BJ (cell line): ENCODE data around the gene FOXJ1. TPM values are rescaled to one million over a fixed set of nuclear protein-coding genes. Genes with fewer than 3 reads are reported as not detected.

Experiments used
- CTCF ChIA-PET: fragments of 350-600 bp; formaldehyde crosslinking; extraction: SDS; loops from one replicate; lab custom pipeline; 2021; ENCODE audit warnings: antibody characterized with exemption, inconsistent platforms; lab: Yijun Ruan, JAX
- POLR2A ChIA-PET: fragments of 300-600 bp; sonication (Branson Sonifier 250); formaldehyde crosslinking; extraction: SDS; loops from one replicate; lab custom pipeline; 2021; ENCODE audit warnings: antibody characterized with exemption; lab: Charles Lee
- DNase-seq: peaks from one replicate; pipeline ENCODE4 v3.0.0-alpha.2; 2011; ENCODE audit warnings: low read depth
- H3K27me3 ChIP-seq: 2 replicates; pipeline ENCODE4 v1.6.0; 2011; ENCODE audit warnings: low read length; ENCODE audit not compliant: control insufficient read depth, insufficient read depth
- H3K36me3 ChIP-seq: 2 replicates; pipeline ENCODE4 v1.5.1; 2011; ENCODE audit warnings: low read length; ENCODE audit not compliant: control insufficient read depth, insufficient read depth
- H3K4me3 ChIP-seq: 2 replicates; pipeline ENCODE4 v1.5.1; 2011; ENCODE audit warnings: low read depth, mild to moderate bottlenecking, control low read depth, low read length
- polyA plus RNA-seq: library from polyadenylated mRNA; depleted of rRNA; stranded (reverse); fragments of >200 nt; gene quantifications from 2 replicates; pipeline ENCODE4 v1.2.3, GENCODE V29; 2011
- TF ChIP-seq, protein P1 (sequence below): IDR thresholded peaks from 2 replicates; pipeline ENCODE4 v1.5.1; 2011; ENCODE audit warnings: low read depth, mild to moderate bottlenecking, control low read depth, inconsistent platforms, low read length, moderate library complexity; ENCODE audit not compliant: insufficient read depth

Gene FOXJ1
- polyA plus RNA-seq, 1 experiment = not detected

DNA sequence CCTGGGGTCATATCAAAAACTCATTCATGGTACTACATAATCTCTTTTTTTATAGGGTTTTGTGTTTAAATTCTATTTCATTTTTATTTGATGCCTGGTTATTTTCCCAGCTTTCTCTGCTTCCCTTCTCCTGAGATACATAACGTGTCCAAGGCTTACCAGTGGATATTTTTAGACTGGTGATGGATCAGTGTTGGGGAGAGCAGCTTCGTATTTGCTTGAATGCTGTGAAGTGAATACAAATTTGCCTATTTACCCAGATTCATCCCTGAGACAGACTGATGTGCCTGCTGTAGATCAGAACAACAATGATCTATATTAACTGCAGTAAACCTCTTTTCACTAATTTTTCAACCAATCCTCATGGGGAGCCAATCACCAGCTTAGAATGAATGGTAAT, 43.2 kb upstream of the FOXJ1 start:
- CTCF ChIA-PET = interaction anchor here (1.0 to 2.9 kb wide), 5 partner anchors 8 to 170 kb away, joined by 3 to 26 read pairs (median 4); no protein-coding TSS in a partner anchor
- Histone ChIP-seq H3K36me3 (no peaks in the 10 kb centered on the region), H3K27me3 (no peaks in the 10 kb centered on the region), H3K4me3 (no peak overlapping the region)
- TF ChIP-seq, protein P1, sequence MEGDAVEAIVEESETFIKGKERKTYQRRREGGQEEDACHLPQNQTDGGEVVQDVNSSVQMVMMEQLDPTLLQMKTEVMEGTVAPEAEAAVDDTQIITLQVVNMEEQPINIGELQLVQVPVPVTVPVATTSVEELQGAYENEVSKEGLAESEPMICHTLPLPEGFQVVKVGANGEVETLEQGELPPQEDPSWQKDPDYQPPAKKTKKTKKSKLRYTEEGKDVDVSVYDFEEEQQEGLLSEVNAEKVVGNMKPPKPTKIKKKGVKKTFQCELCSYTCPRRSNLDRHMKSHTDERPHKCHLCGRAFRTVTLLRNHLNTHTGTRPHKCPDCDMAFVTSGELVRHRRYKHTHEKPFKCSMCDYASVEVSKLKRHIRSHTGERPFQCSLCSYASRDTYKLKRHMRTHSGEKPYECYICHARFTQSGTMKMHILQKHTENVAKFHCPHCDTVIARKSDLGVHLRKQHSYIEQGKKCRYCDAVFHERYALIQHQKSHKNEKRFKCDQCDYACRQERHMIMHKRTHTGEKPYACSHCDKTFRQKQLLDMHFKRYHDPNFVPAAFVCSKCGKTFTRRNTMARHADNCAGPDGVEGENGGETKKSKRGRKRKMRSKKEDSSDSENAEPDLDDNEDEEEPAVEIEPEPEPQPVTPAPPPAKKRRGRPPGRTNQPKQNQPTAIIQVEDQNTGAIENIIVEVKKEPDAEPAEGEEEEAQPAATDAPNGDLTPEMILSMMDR = no peak
- DNase-seq = no peak
- POLR2A ChIA-PET = no interaction called here

DNA sequence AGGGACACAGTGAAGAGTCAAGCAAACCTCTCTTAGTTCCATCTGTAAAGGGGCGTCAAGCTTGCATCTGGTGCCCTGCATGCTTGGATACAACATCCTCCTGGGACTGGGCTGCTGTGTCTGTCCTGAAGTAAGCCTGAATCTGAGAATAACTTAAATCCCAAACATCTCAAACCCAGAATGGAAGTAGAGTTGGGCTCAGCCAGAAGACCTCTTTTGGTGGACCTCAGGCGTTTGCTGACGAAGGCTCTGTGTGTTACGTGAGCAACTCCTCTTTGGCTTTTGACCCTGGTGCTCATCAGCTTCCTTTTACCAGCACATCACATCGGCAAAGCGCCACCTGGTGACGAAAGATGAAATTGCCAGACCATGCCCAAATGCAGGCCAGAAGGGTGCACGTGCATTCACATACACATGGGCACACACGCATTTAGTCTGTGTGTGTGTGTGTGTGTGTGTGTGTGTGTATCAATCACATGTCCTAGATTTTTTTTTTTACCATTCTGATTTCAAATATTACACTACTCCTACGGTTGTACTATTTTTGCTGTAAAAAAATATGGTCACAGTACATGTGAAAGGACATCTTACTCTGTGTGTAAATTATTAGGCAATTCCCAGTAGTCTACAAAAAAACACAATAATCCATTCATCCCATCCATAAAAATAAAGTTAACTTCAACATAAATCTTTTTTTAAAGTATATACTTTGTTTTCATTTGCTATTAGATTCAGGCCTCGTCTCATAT, 41.1 kb upstream of the FOXJ1 start:
- Histone ChIP-seq H3K36me3 (no peaks in the 10 kb centered on the region), H3K4me3 (no peak overlapping the region), H3K27me3 (no peaks in the 10 kb centered on the region)
- POLR2A ChIA-PET = no interaction called here
- CTCF ChIA-PET = interaction anchor here (0.6 to 8.2 kb wide), 27 partner anchors 8 to 273 kb away, joined by 3 to 99 read pairs (median 4); partner anchors contain the start of gene FOXJ1
- TF ChIP-seq, protein P1 = peak; percentile 90
- DNase-seq = peak; percentile 35

DNA sequence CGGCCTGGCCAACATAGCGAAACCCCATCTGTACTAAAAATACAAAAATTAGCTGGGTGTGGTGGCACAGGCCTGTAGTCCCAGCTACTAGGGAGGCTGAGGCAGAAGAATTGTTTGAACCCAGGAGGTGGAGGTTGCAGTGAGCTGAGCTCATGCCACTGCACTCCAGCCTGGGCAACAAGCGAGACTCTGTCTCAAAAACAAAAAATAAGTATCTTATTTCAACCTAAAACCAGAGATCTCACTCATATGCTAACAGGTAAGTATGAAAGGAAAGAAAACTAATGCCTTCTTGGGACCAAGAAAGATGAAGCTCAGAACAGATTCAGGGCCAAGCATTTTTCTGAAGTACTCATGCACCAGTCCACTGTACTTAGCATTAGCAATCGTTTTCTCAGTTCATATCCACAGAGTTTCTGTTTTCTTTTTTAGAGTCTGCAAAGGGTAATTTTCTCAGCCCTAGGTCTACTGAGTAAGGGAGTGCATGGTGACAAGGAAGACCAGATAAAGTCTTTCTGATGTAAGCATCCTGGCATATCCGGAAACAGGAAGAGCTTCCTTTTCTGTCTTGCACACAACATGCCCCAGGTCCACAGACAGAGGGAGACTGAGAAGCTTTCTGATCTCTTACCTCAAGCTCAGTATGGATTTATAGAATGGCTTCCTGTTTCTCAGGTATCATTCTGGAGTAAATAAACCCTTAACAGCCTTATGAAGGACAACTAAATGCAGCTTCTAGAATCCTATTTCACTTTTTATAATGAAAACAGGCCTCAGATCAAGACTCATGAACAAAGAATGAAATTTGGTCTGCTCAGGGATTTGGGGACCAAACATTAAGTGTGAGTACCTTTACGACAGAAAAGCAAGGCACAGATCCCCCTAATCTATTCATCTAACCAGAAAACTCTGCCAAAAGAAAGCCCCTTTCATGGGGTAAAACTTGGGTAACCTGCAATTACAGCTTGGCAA, 38.7 kb upstream of the FOXJ1 start:
- H3K36me3 ChIP-seq = no peaks in the 10 kb centered on the region
- CTCF ChIA-PET = interaction anchor here (0.9 to 8.2 kb wide), 10 partner anchors 9 to 119 kb away, joined by 3 to 99 read pairs (median 7); no protein-coding TSS in a partner anchor
- POLR2A ChIA-PET = no interaction called here
- no peak for DNase-seq
- no peak overlapping the region for H3K4me3 ChIP-seq
- H3K27me3 ChIP-seq = no peaks in the 10 kb centered on the region
- TF ChIP-seq, protein P1 = peak; percentile 10; the same call in 1 of the 2 replicates

GRCh38 chr17:76178124-76178523, 37.1 kb upstream of the FOXJ1 start:
- no peak for DNase-seq
- Histone ChIP-seq H3K27me3 (no peaks in the 10 kb centered on the region), H3K4me3 (no peak overlapping the region), H3K36me3 (no peaks in the 10 kb centered on the region)
- CTCF ChIA-PET = interaction anchor here (0.8 to 8.2 kb wide), 7 partner anchors 10 to 101 kb away, joined by 3 to 99 read pairs (median 4); no protein-coding TSS in a partner anchor
- TF ChIP-seq, protein P1 = no peak
- POLR2A ChIA-PET = interaction anchor here (0.6 kb wide), 1 partner anchor 1194 kb away, joined by 3 read pairs; no protein-coding TSS in a partner anchor
